GM19438 (cell line): ENCODE data around the gene ZNF175.

ENCODE experiments used
- ATAC-seq: cut with Tn5 transposase; IDR thresholded peaks from one replicate; pipeline ENCODE4 v1.9.1; 2021; ENCODE audit warnings: low read depth; ENCODE audit not compliant: unreplicated experiment

ZNF175 gene

DNA sequence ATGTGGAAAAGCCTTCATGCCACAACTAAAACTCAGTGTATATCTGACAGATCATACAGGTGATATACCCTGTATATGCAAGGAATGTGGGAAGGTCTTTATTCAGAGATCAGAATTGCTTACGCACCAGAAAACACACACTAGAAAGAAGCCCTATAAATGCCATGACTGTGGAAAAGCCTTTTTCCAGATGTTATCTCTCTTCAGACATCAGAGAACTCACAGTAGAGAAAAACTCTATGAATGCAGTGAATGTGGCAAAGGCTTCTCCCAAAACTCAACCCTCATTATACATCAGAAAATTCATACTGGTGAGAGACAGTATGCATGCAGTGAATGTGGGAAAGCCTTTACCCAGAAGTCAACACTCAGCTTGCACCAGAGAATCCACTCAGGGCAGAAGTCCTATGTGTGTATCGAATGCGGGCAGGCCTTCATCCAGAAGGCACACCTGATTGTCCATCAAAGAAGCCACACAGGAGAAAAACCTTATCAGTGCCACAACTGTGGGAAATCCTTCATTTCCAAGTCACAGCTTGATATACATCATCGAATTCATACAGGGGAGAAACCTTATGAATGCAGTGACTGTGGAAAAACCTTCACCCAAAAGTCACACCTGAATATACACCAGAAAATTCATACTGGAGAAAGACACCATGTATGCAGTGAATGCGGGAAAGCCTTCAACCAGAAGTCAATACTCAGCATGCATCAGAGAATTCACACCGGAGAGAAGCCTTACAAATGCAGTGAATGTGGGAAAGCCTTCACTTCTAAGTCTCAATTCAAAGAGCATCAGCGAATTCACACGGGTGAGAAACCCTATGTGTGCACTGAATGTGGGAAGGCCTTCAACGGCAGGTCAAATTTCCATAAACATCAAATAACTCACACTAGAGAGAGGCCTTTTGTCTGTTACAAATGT, 16.4 kb downstream of the ZNF175 start:
- ATAC-seq: no peak

GRCh38 chr19:51589511-51589910, 18.4 kb downstream of the ZNF175 start:
- ATAC-seq: no peak

GRCh38 chr19:51590441-51590840, 19.4 kb downstream of the ZNF175 start:
- ATAC-seq: no peak

GRCh38 chr19:51592521-51592920, 21.4 kb downstream of the ZNF175 start:
- ATAC-seq: no peak

DNA sequence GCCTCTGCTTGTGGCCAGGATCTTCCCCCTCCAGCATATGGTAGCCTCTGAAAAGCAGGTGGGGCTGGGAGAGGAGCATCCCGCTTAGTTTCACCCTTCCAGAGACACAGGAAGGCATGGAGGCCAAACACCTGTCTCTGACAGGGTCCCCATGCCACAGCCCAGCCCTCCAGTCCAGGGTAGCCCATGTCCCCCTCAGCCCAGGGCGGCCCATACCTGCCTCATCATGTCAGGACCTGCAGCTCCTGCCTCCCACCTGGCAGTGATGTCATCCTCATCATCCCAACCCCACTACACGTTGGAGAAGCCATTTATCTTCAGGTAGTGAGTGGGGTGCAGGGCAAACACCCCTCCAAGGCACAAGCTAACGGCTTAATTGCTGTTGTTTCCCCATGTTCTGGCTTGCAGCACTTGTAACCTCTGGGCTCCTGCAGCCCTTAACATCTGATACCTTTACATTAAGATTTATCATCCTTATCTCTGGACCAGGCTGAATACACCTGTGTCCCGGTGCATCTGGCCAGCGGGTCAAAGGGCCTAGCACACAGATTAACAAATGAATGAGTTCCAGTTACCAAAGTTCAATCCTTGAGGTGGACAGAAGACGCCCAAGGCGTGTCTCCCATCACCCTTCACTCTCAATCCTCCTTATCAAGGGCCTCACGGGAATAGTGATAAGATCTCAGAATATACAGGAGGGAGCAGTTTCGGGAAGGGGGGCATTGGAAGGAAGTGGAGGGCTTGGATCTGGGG, 22.2 kb downstream of the ZNF175 start:
- no peak for ATAC-seq

DNA sequence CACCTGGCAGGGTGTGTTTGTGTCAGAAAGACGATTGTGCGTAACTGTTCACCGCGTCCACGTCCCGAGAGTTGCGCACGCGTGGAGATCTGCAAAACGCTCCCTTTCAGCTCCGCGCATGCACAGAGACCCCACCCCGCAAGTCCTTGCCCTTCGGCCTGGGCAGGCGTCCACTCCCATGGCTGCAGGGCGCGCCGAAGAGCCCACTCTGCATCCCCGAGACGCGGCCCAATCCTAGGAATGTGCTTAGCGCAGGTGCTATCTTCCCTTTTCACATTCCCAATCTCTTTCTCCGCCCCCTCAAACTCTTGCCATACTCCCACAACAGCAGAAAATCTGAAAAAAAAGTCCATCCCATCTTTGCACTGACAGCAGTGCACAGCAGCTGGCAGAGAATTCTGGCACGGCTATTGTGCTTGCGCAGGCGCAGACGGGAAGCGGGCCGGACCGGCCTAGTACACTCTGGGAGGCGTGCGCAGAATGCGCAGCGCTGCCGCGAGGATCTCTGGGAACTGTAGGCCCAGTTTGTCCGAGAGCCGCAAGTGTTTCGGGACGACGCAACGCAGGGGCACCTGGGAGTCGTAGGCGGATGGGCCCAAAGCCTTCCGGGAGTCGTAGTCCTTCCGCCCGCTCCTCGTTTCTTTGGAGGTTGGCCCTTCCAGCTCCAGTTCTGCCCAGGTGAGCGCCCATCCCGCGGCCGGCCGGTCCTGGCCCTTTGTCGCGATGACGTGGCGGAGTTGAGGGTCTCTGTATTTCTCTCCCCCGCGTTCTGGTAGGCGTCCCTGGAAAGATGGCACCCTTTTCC, 23.1 kb downstream of the ZNF175 start:
- ATAC-seq: peak; percentile 95

DNA sequence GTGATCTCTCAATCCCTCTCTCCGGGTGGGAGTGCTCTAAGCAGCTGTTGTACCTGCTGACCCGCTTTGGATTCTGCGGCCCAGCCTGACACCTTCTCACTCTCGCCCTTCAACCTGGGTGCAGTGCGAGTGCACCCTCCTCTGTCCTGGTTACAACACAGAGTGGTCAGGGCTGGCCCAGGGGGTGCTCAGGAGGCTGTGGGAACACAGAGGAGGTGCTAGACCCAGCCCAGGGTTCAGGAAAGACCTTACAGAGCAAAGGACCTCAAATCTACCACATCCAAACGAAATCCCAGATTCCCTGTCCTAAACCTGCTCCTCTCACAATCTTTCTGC, 23.7 kb downstream of the ZNF175 start:
- no peak for ATAC-seq

GRCh38 chr19:51595190-51596175, 24.4 kb downstream of the ZNF175 start:
- ATAC-seq: no peak

GRCh38 chr19:51598159-51598915, 27.3 kb downstream of the ZNF175 start:
- no peak for ATAC-seq

DNA sequence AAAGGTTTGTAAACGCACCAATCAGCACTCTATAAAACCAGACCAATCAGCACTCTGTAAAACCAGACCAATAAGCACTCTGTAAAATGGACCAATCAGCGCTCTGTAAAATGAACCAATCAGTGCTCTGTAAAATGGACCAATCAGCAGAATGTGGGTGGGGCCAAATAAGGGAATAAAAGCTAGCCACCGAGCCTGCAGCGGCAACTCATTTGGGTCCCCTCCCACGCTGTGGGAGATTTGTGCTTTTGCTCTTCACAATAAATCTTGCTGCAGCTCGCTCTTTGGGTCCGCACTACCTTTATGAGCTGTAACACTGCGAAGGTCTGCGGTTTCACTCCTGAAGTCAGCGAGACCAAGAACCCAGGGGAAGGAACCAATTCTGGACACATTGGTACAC, 28.0 kb downstream of the ZNF175 start:
- ATAC-seq: no peak

GRCh38 chr19:51600940-51601580, 30.0 kb downstream of the ZNF175 start:
- ATAC-seq: no peak

- no peak for ATAC-seq
Measured at GRCh38 chr19:51602189-51602854, 31.2 kb downstream of the ZNF175 start.

GRCh38 chr19:51607077-51607476, 36.0 kb downstream of the ZNF175 start:
- ATAC-seq: peak; percentile 88

DNA sequence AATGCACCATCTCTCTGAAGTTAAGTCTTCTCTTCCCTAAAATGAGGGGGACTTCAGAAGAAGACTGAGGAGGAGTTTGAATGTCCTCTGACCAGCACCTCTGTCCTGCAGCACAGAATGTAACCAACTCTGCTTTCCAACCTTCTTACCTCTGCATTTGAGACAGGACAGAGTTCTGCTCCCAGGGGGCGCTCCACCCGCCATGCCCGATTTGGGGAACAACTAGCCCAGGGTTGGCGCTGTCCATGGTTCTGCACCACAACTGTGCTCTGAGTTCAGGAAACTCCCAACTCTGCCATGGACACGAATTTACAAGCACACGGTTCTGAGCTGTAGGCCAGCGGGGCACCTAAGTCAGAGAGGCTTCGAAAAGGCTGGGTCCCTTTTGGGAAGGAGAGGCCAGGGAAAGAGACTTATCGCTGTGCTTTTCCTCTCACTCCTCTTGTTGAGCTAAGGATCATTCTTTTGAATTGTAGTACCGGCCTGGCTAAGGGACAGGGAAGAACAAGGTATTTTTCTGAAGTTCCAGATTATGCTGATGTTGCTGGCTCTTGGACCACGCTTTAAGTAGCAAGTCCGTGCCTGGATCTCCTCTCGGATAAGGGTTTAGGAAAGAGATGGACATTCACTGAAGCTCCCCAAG, 37.0 kb downstream of the ZNF175 start:
- no peak for ATAC-seq

GRCh38 chr19:51610576-51610975, 39.5 kb downstream of the ZNF175 start:
- ATAC-seq: no peak

DNA sequence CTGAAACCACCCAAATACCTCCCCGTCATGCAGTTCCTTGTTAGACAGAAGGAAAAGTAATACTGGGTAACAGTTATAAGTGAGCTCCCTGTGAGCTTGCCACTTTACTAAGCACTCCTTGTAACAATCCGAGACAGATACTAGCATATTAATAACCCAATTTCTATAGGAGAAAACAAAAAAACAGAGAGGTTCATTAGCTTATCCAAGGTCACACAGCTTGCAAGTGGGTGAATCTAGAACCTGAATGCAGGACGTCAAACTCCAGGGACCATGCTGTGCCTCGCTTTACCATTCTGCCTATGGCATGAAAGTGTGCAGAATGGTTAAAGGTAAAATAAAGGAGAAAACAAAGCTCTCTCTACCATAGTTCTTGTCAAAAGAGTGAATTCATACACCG, 43.7 kb downstream of the ZNF175 start:
- no peak for ATAC-seq

- ATAC-seq: no peak
Measured at GRCh38 chr19:51615991-51616390, 44.9 kb downstream of the ZNF175 start.

GRCh38 chr19:51621178-51621577, 50.1 kb downstream of the ZNF175 start:
- no peak for ATAC-seq
